Thoracic aorta (tissue), 2 donors: Measurements from ENCODE around the gene CDC25B. TPM values are rescaled to one million over a fixed set of nuclear protein-coding genes. Genes with fewer than 3 reads are reported as not detected.

Source experiments
- ATAC-seq: fragments of 150-250 bp; one replicate; pipeline ENCODE4 v1.8.0; 2017; ENCODE audit warnings: low read depth; ENCODE audit not compliant: insufficient number of reproducible peaks, low FRiP score
- DNase-seq: peaks from one replicate; pipeline ENCODE4 v3.0.0-alpha.2; 2020; ENCODE audit warnings: low spot score
- H3K27ac ChIP-seq, 2 donors: fragments of 200-600 bp; sonication (generic); 1 replicate in 1 of 2; 2 replicates in 1 of 2; pipeline ENCODE4 v1.5.1; 2016; ENCODE audit warnings: mild to moderate bottlenecking in 2 of 2, moderate library complexity in 2 of 2
- H3K27me3 ChIP-seq: fragments of 200-600 bp; sonication (generic); replicated peaks from 2 replicates; pipeline ENCODE4 v1.6.0; 2016; ENCODE audit warnings: mild to moderate bottlenecking; ENCODE audit not compliant: insufficient read depth
- H3K36me3 ChIP-seq: fragments of 200-600 bp; sonication (generic); one replicate; pipeline ENCODE4 v1.5.1; 2016
- H3K4me1 ChIP-seq, 2 donors: fragments of 200-600 bp; sonication (generic); 1 replicate in 1 of 2; 2 replicates in 1 of 2; pipeline versions ENCODE4 v1.5.1 to v1.6.0; 2016; ENCODE audit warnings: low read depth in 2 of 2, mild to moderate bottlenecking in 1 of 2; ENCODE audit not compliant: control insufficient read depth in 1 of 2
- H3K4me3 ChIP-seq: fragments of 200-600 bp; sonication (generic); 2 replicates; pipeline ENCODE4 v1.5.1; 2016; ENCODE audit warnings: mild to moderate bottlenecking
- H3K9me3 ChIP-seq: fragments of 200-600 bp; sonication (generic); 2 replicates; pipeline ENCODE4 v1.5.1; 2016
- total RNA-seq, 2 donors: library from RNA; depleted of rRNA; stranded (reverse); fragments of >200 nt; gene quantifications; one replicate each; pipeline versions ENCODE4 v1.1.0 to v1.2.3, GENCODE V29; 2016
- TF ChIP-seq, protein P1 (sequence below): fragments of 200-600 bp; sonication (generic); IDR thresholded peaks from one replicate; pipeline ENCODE4 v1.5.1; 2019; ENCODE audit warnings: antibody characterized with exemption

Gene CDC25B
- total RNA-seq, 2 donors from 2014 or later: 28.4 to 41.8 TPM

DNA sequence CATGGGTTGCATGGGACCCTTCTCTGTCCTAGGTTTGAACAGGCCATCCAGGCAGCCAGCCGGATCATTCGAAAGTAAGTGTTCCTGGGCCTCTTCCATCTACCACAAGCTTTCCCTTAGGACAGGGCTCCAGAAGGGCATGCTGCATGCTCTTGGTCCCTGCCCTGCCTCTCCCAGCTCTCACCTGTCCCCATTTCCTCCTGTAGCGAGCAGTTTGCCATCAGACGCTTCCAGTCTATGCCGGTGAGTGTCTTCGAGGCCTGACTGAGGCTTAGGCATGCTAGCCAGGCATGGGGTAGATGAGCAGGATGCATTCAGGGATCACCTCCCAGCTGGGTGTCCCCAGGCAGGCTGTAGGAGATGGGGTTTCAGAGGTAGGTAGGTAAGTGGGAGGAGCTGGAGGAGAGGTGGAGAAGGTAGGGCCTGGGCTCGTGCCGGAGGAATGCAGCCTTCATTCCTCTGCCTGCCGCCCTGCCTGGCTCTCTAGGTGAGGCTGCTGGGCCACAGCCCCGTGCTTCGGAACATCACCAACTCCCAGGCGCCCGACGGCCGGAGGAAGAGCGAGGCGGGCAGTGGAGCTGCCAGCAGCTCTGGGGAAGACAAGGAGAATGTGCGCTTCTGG lies 4.3 kb downstream of the CDC25B start:
- TF ChIP-seq, protein P1, sequence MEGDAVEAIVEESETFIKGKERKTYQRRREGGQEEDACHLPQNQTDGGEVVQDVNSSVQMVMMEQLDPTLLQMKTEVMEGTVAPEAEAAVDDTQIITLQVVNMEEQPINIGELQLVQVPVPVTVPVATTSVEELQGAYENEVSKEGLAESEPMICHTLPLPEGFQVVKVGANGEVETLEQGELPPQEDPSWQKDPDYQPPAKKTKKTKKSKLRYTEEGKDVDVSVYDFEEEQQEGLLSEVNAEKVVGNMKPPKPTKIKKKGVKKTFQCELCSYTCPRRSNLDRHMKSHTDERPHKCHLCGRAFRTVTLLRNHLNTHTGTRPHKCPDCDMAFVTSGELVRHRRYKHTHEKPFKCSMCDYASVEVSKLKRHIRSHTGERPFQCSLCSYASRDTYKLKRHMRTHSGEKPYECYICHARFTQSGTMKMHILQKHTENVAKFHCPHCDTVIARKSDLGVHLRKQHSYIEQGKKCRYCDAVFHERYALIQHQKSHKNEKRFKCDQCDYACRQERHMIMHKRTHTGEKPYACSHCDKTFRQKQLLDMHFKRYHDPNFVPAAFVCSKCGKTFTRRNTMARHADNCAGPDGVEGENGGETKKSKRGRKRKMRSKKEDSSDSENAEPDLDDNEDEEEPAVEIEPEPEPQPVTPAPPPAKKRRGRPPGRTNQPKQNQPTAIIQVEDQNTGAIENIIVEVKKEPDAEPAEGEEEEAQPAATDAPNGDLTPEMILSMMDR: no peak
- Histone ChIP-seq H3K9me3 (no peaks in the 10 kb centered on the region), H3K27ac (no peak overlapping the region)

GRCh38 chr20:3800878-3801260 lies 4.8 kb downstream of the CDC25B start:
- Histone ChIP-seq H3K9me3 (no peaks in the 10 kb centered on the region), H3K4me3 (no peak overlapping the region), H3K4me1 (peaks cover 8 to 44% of the 10 kb centered on the region in 2 donors), H3K36me3 (peaks cover 45% of the 10 kb centered on the region), H3K27ac (no peak overlapping the region), H3K27me3 (no peaks in the 10 kb centered on the region)
- ATAC-seq: no peak
- no peak for DNase-seq
- TF ChIP-seq, protein P1: no peak

More for the DNA sequence above, 4.3 kb downstream of the CDC25B start:
- H3K4me3 ChIP-seq: no peak overlapping the region
- H3K36me3 ChIP-seq: peaks cover 45% of the 10 kb centered on the region
- no peaks in the 10 kb centered on the region for H3K27me3 ChIP-seq
- no peak for DNase-seq
- H3K4me1 ChIP-seq: peaks cover 7 to 39% of the 10 kb centered on the region in 2 donors
- no peak for ATAC-seq

DNA sequence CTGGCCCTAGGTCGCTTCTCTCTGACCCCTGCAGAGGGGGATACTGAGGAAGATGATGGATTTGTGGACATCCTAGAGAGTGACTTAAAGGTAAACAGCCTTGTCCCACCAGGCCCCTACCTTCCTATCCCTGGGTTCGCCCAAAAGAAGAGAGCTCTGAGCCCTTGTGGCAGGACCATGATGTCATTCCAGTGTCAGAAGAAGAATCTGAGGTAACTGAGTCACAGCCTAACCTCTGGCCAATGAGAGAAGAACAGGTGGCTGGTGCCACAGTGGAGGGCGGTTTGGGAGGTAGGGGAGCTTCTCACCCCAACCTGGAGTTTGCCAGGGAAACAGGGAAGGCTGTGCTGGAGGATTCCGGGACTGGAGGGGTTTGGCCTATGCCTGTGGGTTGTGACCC lies 5.2 kb downstream of the CDC25B start:
- peaks cover 12 to 48% of the 10 kb centered on the region in 2 donors for H3K4me1 ChIP-seq
- TF ChIP-seq, protein P1: no peak
- H3K36me3 ChIP-seq: peaks cover 45% of the 10 kb centered on the region
- no peak overlapping the region for H3K27ac ChIP-seq
- no peak overlapping the region for H3K4me3 ChIP-seq
- ATAC-seq: no peak
- no peaks in the 10 kb centered on the region for H3K27me3 ChIP-seq
- no peak for DNase-seq
- H3K9me3 ChIP-seq: no peaks in the 10 kb centered on the region

DNA sequence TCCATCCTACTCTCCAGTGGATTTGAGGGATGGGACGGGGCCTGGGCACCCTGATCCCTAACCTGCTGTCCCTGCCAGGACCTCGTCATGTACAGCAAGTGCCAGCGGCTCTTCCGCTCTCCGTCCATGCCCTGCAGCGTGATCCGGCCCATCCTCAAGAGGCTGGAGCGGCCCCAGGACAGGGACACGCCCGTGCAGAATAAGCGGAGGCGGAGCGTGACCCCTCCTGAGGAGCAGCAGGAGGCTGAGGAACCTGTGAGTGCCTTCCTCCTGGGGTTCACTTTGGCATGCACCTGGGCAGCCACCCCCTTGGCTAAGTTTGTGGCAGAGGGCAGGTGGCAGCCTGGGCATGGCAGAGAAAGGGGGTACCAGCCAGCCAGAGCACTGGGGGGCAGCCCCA lies 5.7 kb downstream of the CDC25B start:
- Histone ChIP-seq H3K4me1 (peaks cover 14 to 49% of the 10 kb centered on the region in 2 donors), H3K9me3 (no peaks in the 10 kb centered on the region), H3K36me3 (peaks cover 45% of the 10 kb centered on the region), H3K27me3 (no peaks in the 10 kb centered on the region), H3K27ac (no peak overlapping the region), H3K4me3 (no peak overlapping the region)
- ATAC-seq: no peak
- no peak for DNase-seq
- TF ChIP-seq, protein P1: no peak

GRCh38 chr20:3802524-3803239 lies 6.6 kb downstream of the CDC25B start:
- TF ChIP-seq, protein P1: no peak
- no peak overlapping the region for H3K27ac ChIP-seq
- H3K9me3 ChIP-seq: no peaks in the 10 kb centered on the region
- H3K36me3 ChIP-seq: peaks cover 45% of the 10 kb centered on the region
- H3K27me3 ChIP-seq: no peaks in the 10 kb centered on the region
- ATAC-seq (no peak), DNase-seq (no peak)
- peaks cover 19 to 49% of the 10 kb centered on the region in 2 donors for H3K4me1 ChIP-seq
- H3K4me3 ChIP-seq: no peak overlapping the region
